K562 (cell line): ENCODE data around the gene PRKG1.
"Not testable (repeated sequence)": the region's sequence is repeated elsewhere in the genome, so short reads cannot be mapped to it uniquely, and the experiment has no call there.

ENCODE experiments used
- ATF7 ChIP-seq: fragments of 450-650 bp; IDR thresholded peaks from 2 replicates; pipeline ENCODE4 v1.7.1; 2014; ENCODE audit warnings: mild to moderate bottlenecking, moderate library complexity
- FOXK2 ChIP-seq, 2 experiments: fragments of 450-650 bp; IDR thresholded peaks in 1 of 2; conservative IDR thresholded peaks in 1 of 2; 2 replicates each; pipeline ENCODE4 v1.6.1; 2016; ENCODE audit warnings: low read depth in 2 of 2, mild to moderate bottlenecking in 1 of 2
- GABPA ChIP-seq: fragments of 200-800 bp; sonication (Bioruptor generic); conservative IDR thresholded peaks from 2 replicates; pipeline ENCODE4 v1.6.1; 2016; ENCODE audit warnings: low read depth, missing genetic modification characterization, missing compliant biosample characterization
- MAX ChIP-seq: sonication (generic); formaldehyde crosslinking; IDR thresholded peaks from 2 replicates; pipeline ENCODE4 v1.9.0; 2022; ENCODE audit warnings: mild to moderate bottlenecking, missing genetic modification reagents
- RCOR1 ChIP-seq, 2 experiments: IDR thresholded peaks; 2 replicates each; pipeline ENCODE4 v1.6.1; 2012; ENCODE audit warnings: low read depth in 2 of 2, low read length in 2 of 2, borderline replicate concordance in 1 of 2, improper control_type of control experiment in 1 of 2
- ZBTB17 ChIP-seq: fragments of 450-650 bp; formaldehyde crosslinking; IDR thresholded peaks from 2 replicates; pipeline ENCODE4 v1.4.0; 2020; ENCODE audit warnings: mild to moderate bottlenecking

- not testable (repeated sequence) for TF ChIP-seq MAX (CRISPR knock-in tag); FOXK2 (conservative IDR thresholded peaks at IDR 0.05 in 1 of 2, IDR thresholded peaks at IDR 0.05 in 1 of 2; ENCODE audit: low read depth in 2 of 2); ATF7; ZBTB17 (CRISPR knock-in tag); RCOR1 (IDR thresholded peaks at IDR 0.05; ENCODE audit: borderline replicate concordance in 1 of 2, low read depth in 2 of 2, low read length in 2 of 2); GABPA
Measured at GRCh38 chr10:51267980-51268570, 193.8 kb downstream of the PRKG1 start.
